Testis (tissue), 2 donors: Measurements from ENCODE around the gene BZW2.

Experiments
- CTCF ChIP-seq, 3 experiments: fragments of 450-650 bp in 2 of 3; fragments of 200-600 bp in 1 of 3; sonication (generic) in 1 of 3; IDR thresholded peaks; one replicate each; pipeline ENCODE4 v1.5.1; 2016 to 2019; ENCODE audit warnings: antibody characterized with exemption in 3 of 3, mild to moderate bottlenecking in 2 of 3, moderate library complexity in 1 of 3
- POLR2A ChIP-seq: fragments of 450-650 bp; IDR thresholded peaks from one replicate; pipeline ENCODE4 v1.6.1; 2017; ENCODE audit warnings: antibody characterized with exemption, mild to moderate bottlenecking, moderate library complexity

DNA sequence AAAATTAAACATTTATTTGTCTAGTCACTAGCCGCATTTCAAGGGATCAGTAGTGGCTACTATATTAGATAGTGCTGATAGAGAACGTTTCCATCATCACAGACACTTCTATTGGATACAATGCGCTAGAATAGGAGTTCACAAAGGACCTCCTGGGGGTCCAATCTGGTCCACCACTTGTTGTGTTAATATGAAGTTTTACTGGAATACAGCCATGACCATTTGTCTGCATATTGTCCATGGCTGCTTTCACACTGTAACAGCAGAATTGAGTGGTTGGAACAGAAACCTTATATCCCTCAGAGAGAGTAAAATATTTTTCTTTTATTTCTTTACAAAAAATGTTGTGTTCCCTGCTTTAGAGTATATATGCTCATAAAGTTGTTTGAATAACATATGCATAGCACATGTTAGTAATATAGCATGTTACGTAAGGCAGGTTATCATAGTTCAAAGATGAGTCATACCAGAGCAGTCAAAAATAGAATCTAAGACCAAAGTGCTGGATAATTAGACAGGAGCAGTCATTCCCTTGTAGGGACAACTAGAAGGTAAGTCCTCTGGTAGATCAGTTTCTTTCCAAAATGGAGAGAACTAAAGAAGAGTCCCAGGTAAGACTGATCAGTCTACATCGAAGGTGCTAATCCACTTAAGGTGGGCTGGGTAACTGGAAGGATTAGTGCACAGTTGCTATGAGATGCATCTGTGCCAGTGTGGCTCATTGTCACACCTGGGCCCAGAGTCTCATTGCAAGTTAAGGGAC, 14.9 kb downstream of the BZW2 start:
- TF ChIP-seq CTCF (IDR thresholded peaks at IDR 0.05) = no peak
- no peak for TF ChIP-seq POLR2A
